GM21390 (cell line): Measurements from ENCODE around the gene ATP2B2.
"Not testable (repeated sequence)": the region's sequence is repeated elsewhere in the genome, so short reads cannot be mapped to it uniquely, and the experiment has no call there.

Experiments
- ATAC-seq: cut with Tn5 transposase; IDR thresholded peaks from one replicate; pipeline ENCODE4 v1.9.1; 2021; ENCODE audit not compliant: unreplicated experiment

Gene ATP2B2

DNA sequence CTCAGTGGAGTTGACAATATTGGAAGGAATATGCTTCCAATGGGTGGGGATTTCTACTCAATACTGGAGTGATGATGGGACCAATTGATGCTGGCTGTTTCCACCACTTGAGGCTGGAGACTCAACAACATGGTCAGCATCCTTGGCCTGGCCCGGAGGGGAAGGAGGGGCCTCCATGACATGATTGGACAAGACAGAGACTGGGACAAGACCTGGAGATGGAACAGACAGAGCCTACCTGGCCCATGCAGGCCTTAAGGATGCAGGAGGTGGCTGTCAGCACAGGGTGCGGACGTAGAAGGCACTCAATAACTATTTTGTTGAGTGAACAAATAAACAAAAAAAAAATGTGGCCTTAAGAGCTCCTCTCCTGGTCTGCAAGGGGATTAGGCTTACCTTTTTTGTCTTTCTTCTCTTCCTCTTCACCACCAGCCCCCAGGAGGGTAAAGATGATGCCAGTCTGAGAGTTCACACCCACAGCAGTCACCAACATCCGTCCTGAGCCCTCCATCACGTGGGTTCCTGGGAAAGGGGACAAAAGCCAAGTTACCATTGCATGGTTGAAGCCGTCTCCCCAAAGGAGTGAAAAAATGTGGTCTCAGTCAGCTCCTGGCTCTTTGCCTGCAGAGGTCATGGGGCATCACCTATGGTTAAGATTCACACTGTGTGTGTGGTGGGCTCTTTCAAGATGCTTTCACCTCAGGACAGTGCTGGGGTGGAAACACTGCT, 117.3 kb downstream of the ATP2B2 start:
- ATAC-seq = no peak

DNA sequence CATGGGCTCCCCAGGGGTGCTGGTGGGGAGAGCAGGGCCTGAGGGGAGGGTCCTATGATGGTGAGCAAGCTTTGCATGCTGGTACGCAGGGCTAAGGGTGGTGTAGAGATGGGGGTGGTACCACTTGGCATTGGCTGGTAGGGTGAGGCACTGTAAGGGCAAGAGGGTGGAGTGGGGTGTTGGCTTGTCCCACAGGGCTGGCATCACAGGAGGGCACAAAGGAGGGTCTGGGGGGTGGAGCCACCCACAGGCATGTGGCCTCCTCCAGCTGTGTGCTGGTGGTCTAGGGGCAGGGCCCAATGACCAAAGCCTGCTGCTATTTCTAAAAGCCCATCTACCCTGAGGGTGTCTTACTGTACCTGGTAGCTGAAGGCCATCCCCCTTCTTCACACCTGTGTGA, 119.3 kb downstream of the ATP2B2 start:
- no peak for ATAC-seq

DNA sequence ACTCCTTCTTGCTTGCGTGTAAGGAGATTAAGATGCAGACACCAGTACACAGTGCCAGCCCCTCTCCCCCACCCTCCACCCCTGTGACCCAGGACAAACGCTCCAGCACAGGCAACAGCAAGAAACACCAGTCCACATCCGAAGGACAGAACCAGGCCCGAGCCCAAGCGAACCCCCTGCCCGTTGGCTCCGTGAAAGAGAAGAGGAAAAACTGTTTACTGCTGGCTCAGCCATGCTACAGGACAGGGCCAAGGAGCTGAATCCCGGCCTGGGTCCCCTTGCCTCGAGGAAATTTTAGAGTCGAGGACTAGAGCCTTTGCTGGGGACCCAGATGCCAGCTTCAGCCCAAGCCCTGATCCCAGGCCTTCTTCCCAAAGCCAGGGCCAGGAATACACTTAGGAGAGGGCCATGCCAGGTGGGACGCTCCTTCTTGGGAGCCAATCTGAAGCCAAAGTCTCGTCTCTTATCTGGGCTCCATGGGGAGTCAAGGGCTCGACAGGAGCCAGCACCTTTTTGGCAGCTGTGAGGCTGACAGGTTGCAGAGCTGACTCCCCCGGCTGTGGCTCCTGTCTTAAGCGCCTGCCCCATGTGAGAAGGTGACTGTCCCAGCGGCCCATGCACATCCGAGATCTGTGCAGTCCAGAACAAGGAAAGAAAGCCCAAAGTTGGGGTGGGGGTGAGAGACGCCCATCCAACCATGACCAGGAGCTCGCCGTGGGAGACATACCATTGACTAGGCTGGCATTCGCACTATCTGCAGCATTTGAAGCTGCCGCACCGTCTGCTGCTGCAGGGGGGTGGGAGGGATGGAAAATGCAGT, 120.6 kb downstream of the ATP2B2 start:
- no peak for ATAC-seq

DNA sequence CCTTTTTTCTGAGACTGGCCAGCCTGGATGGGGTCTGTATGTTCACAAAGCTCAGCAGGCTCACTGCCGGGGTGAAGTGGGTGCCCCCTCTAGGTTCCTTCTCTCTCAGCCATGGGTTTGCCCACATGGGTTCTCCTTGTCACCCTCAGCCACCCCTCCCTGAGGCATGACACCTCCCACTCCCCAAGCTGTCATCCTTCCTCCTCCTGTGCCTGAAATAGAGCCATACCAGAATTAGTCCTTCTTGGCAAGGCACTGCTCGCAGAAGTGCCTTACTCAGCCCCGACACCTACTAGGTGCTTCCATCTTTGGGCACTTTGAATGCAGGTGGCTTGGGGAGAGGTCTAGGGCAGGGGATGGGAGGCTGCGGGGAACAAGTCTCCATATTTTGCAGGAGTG, 121.5 kb downstream of the ATP2B2 start:
- no peak for ATAC-seq

GRCh38 chr3:10382892-10383849, 122.2 kb downstream of the ATP2B2 start:
- ATAC-seq = no peak

DNA sequence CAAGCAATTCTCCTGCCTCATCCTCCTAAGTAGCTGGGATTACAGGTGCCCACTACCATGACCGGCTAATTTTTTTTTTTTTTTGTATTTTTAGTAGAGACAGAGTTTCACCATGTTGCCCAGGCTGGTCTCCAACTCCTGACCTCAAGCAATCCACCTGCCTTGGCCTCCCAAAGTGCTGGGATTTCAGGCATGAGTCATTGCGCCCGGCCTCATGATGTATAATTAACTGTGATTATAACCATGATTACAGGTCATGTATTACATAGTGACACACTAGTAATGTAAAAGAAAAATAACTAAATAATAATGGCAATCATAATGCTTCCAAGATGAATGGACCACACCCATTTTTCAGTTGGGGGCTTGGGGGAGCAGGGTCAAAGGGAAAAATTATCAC, 122.9 kb downstream of the ATP2B2 start:
- ATAC-seq = not testable (repeated sequence)

DNA sequence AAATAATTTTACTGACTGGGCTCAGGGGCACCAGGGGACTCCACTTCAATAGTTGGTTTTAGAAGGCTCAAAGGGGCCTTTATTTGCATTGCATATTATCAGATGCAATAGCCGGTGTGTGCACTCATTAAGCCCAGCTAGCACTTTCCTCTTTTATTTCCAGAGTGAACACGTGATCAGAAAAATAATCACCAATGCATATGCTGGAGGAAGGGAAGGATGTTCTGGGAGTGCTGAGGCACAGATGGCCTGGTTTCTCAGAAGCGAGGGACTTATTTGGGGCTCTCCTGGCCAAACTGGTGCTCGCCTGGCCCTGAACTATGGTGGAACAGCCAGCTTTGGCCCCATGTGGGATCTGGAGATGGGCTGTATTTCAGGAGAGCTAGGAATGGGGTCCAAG, 124.0 kb downstream of the ATP2B2 start:
- ATAC-seq = no peak

GRCh38 chr3:10380906-10381305, 124.5 kb downstream of the ATP2B2 start:
- ATAC-seq = no peak

GRCh38 chr3:10379961-10380360, 125.4 kb downstream of the ATP2B2 start:
- no peak for ATAC-seq

GRCh38 chr3:10379161-10379560, 126.2 kb downstream of the ATP2B2 start:
- ATAC-seq = no peak

DNA sequence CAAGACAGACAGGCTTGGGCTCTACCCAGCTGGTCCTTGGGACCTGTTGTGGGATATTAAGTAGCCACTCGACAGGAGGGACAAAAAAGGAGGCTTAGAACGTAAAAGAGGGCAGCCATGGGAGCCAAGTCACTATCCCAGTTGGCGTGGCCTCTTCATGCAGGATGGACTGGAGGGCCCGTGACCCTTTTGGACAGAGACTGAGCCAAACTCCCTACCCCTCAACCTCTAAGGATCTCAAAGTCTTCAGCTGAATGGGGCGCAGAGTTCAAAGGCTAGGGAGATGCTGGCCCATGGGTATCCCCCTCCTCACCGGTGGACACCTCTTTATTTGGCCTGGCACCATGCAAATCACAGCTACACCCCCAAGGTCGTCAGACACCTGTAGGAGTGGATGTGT, 126.6 kb downstream of the ATP2B2 start:
- ATAC-seq = no peak

DNA sequence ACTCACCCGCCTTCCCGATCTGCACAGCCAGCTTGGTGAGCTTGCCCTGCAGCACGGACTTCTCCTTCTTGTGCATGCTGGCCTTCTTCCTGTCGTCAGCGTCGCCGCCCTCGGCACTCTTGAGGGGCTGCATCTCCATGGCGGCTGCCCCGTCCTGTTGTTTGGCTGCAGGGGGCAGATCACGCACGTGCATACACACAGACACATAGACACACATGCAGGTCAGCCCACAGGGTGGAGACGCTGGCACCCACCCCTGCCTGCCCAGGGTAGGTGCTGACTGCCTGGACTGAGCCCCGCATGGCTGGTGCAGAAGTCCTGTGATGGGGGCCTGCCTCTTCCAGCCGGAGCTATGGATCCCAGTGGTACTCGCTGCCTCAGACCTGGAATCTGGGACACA, 127.1 kb downstream of the ATP2B2 start:
- ATAC-seq = no peak

GRCh38 chr3:10377148-10377725, 128.1 kb downstream of the ATP2B2 start:
- ATAC-seq = no peak

GRCh38 chr3:10376353-10376752, 129.0 kb downstream of the ATP2B2 start:
- ATAC-seq = no peak

- ATAC-seq = no peak
Observed at GRCh38 chr3:10375296-10376053, 129.9 kb downstream of the ATP2B2 start.

DNA sequence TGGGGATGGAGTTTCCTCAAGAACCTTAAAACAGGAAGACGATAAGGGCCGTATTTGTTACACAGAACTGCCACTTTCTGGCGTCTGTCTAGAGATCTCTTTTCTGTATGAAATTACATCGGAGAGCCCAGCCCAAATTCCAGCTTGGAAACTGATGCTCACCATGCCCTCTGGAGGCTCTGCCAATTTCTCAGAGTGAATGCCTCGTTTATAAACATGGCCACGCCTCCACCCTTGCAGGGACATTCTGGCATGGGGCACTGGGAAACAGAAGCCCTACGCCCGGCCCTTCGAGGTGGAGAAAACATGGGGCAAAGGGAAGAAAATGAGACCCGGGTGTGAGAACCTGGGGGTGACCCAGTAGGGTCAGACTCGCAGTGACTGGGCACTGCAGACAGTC, 131.1 kb downstream of the ATP2B2 start:
- no peak for ATAC-seq

DNA sequence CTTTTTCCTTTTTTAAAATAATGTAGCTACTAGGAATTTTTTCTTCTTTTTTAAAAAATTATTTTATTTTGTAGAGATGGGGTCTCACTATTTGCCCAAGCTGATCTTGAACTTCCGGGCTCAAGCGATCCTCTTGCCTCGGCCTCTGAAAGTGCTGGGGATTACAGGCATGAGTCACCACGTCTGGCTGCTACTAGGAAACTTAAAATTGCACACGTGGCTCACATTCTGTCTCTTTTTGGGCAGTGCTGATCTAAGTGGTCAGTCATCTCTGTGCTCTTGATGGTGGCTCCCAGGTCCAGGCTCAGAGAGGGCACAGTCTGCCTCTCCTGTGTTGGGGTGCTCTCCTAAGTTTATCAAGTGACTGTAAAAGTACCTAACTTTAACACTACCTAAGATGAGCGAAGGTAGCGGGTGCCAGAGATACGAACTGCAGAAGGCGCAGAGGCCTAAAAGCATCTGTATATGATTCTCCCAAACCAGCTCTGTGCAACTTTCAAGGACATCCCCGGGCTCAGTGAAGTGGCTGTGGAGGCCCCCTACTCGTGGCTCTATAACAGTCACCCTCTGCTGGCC, 131.6 kb downstream of the ATP2B2 start:
- no peak for ATAC-seq

DNA sequence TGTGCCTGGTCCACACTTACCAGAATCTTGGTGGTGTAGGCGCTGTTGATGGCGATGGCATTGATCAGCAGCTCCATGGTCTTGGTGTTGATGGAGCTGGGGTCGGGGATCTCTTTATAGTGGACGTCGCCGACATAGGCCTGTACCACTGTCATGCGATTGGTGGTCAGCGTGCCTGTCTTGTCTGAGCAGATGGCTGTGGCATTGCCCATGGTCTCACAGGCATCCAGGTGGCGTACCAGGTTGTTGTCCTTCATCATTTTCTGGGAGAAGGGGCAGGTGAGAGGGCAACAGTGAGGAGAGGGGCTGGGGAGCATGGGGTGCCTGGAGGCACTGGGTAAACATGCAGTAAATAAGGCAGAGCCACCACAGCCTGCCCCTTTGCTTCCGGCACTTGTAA, 133.6 kb downstream of the ATP2B2 start:
- no peak for ATAC-seq

- ATAC-seq = no peak
Observed at GRCh38 chr3:10371167-10371566, 134.2 kb downstream of the ATP2B2 start.

DNA sequence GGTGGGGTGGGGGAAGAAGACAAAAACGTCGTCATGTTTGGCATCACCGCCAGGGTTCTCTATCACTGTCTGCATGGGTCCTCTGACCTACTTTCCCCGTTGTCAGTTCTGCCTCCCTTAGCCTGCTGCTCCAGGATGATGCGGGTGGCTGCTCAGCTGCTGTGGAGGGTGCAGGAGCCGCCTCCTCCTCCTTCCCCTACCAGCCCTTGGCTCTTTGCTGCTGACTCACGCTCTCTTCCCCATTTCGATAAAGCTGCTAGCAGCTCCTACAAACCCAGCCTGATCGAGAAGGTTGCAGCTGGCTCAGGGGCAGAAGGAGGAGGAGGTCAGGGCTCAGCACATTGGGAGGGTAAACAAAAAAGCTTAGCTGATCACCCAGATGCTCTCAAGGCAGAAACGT, 135.0 kb downstream of the ATP2B2 start:
- ATAC-seq = no peak
